Hepatocyte (in vitro differentiated cells): ENCODE measurements around the gene CTDNEP1.

ENCODE experiments used
- CTCF ChIP-seq: fragments of 200-600 bp; sonication (generic); IDR thresholded peaks from 2 replicates; pipeline ENCODE4 v1.5.1; 2016; ENCODE audit warnings: antibody characterized with exemption, mild to moderate bottlenecking; ENCODE audit not compliant: poor library complexity
- EZH2 ChIP-seq: fragments of 200-600 bp; sonication (generic); IDR thresholded peaks from 2 replicates; pipeline ENCODE4 v1.6.1; 2016; ENCODE audit warnings: antibody characterized with exemption, mild to moderate bottlenecking, borderline replicate concordance
- EZH2phosphoT487 ChIP-seq: fragments of 200-600 bp; sonication (generic); IDR thresholded peaks from one replicate; pipeline ENCODE4 v1.6.1; 2018; ENCODE audit warnings: antibody characterized with exemption, mild to moderate bottlenecking, low read depth, moderate library complexity; ENCODE audit not compliant: unreplicated experiment, severe bottlenecking

- no peak for TF ChIP-seq CTCF
- no peak for TF ChIP-seq EZH2
- TF ChIP-seq EZH2phosphoT487: no peak
Observed at GRCh38 chr17:7215136-7215638, 36.3 kb downstream of the CTDNEP1 start.
